SK-N-MC (cell line): ENCODE data around the gene PIK3R1.

Experiments used
- EZH2 ChIP-seq: fragments of 200-600 bp; sonication (generic); IDR thresholded peaks from one replicate; pipeline ENCODE4 v1.6.1; 2017; ENCODE audit warnings: antibody characterized with exemption
- FOXP2 ChIP-seq: optimal IDR thresholded peaks from 2 replicates; pipeline ENCODE3; 2011; ENCODE audit warnings: mild to moderate bottlenecking, moderate library complexity; ENCODE audit not compliant: insufficient read depth; ENCODE audit errors: extremely low read length, control extremely low read depth

DNA sequence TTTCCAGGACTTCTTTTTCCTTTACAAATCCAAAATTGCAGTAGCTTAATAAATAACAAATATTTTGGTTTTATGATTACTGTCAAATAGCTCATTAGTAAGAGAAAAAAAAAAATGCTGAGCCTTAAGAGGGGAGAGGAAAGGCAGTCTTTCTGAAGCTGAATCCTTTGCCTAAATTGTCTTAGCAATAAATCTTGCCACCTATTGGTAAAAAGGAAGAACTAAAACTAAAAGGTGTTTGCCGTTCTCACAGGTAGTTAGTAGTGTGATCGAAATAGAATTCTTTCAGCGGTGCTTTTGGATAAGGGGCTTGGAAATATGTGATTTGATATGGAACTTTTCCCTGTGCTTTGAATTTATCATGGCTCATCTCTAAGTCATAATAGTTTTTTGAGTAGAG is 31.2 kb downstream of the PIK3R1 start:
- TF ChIP-seq EZH2: no peak
- TF ChIP-seq FOXP2: no peak
